Suprapubic skin (tissue), 3 donors: ENCODE results near the gene KCNH8.

Source experiments
- CTCF ChIP-seq, 2 donors: fragments of 200-600 bp in 1 of 2; fragments of 450-650 bp in 1 of 2; sonication (generic) in 1 of 2; IDR thresholded peaks; one replicate each; pipeline ENCODE4 v1.5.1; 2016 to 2019; ENCODE audit warnings: antibody characterized with exemption in 2 of 2, mild to moderate bottlenecking in 1 of 2, moderate library complexity in 1 of 2
- POLR2A ChIP-seq, 2 donors: fragments of 450-650 bp; IDR thresholded peaks; one replicate each; pipeline ENCODE4 v1.6.1; 2017; ENCODE audit warnings: antibody characterized with exemption in 2 of 2, mild to moderate bottlenecking in 2 of 2, moderate library complexity in 2 of 2

GRCh38 chr3:19331931-19332330 is 183.6 kb downstream of the KCNH8 start:
- TF ChIP-seq CTCF (IDR thresholded peaks at IDR 0.05) (no peak), POLR2A (IDR thresholded peaks at IDR 0.05) (no peak)
